ENCODE data around the gene DDR1.

Gene DDR1

DNA sequence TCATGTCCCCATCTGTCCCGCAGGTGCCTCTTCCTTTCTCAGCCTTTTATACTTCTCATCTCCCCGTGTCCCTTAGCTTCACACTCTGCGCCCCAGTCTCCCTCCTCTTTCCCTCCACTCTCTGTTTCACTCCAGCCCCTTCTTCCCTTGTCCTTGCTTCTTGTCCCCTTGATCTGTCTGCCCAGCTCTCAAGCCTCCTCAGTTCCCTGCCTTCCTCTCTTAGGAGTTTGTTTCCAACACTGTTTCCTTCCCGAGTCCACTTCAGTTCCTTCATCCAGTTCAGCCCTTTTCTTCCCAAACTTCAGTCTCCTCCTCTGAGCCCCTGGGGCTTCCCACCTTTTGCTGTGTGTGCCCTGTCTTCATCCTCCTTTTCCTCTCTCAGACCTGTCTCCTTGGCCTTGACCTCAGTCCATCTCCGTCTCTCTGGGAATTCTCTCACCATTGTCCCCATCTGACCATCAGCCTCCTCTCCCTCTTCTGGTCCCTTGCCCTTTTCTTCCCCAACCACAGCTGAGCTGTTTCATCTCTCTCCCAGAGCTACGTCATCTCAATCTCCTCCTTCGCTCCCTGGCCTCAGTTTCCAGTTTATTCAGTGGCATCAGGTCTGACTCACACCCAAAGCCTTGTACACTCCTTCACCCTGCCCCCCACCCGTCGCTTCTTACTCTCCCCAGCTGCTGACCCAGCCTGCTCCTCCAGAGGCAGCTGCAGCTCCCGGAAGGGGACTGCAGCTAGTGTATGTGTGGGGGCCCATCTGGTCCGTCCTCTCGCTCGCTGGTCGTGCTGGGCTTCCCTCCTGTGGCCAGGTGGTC, 2.7 kb upstream of the DDR1 start:
- DNase-seq (ENCODE audit: low read depth in 3 of 3): no peak

DNA sequence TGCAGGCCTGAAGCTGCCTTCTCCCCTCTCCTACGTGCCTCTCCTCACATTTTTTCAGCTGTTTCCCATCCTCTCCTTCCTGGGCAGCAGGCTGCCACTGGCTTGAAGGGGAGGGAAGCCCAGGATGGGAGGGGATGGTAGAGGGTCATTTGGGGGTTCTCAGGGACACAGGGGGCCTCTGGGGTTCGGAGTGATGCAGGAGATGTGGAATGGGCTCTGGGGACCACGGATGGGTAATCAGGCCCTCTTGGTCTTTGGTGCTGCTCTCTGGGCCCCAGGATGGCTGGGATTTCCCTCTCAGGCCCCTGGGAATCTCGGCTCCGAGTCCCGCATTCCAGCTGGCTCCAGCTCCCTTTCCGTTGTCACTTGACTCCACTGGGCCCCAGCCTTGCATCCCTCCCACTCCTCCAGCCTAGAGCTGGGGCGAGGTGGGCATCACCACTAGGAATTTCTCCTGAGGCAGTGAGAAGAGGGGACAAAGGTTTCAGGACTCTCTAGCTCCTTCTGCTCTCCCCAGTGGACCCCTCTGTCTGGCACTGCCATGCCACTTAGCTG, 2.0 kb upstream of the DDR1 start:
- DNase-seq (ENCODE audit: low read depth in 3 of 3): no peak

DNA sequence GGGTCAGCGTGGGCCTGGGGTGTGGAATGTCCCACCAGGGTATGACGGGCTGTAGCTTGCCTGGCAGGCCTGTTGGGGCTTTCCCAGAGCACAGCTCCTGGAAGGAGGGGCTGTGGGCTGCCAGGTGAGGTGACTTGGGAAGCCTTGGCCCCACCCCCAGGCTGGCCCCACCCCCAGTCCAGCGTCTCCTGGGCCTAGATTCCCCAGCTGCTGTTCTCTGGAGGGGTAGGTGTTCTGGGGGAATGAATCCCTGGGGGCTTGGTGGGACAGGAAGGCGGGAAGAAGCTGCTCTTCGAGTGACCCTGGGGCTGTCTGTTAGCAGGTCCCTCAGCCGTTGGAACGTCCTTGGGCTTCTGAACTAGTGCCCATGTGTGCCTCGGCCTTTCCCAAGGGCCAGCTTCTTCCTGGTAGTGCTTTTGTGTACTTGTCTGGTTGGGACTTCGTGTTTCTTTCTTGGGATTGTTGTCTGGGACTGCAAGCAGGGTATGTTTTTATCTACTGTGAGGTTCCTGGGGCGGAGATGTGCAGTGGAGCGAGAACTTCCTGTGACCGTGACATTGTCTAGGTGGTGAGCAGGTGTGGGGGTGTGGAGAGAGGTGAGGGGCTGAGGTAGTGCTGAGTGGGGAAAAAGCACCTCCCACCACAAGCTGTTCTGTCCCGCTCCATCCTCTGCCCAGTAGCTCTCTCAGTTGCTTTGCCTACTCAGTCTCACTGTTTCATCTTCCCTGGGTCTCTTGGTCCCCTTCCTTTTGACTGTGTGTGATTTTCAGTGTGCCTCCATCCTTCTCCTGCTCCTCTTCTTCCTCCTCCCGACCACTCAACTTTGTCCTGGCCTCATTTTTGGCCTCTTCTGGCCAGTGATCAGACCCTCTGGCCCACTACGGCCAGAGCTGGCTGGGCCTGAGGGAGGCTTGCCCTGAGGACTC, 1.3 kb upstream of the DDR1 start:
- DNase-seq (ENCODE audit: low read depth in 3 of 3): no peak

DNA sequence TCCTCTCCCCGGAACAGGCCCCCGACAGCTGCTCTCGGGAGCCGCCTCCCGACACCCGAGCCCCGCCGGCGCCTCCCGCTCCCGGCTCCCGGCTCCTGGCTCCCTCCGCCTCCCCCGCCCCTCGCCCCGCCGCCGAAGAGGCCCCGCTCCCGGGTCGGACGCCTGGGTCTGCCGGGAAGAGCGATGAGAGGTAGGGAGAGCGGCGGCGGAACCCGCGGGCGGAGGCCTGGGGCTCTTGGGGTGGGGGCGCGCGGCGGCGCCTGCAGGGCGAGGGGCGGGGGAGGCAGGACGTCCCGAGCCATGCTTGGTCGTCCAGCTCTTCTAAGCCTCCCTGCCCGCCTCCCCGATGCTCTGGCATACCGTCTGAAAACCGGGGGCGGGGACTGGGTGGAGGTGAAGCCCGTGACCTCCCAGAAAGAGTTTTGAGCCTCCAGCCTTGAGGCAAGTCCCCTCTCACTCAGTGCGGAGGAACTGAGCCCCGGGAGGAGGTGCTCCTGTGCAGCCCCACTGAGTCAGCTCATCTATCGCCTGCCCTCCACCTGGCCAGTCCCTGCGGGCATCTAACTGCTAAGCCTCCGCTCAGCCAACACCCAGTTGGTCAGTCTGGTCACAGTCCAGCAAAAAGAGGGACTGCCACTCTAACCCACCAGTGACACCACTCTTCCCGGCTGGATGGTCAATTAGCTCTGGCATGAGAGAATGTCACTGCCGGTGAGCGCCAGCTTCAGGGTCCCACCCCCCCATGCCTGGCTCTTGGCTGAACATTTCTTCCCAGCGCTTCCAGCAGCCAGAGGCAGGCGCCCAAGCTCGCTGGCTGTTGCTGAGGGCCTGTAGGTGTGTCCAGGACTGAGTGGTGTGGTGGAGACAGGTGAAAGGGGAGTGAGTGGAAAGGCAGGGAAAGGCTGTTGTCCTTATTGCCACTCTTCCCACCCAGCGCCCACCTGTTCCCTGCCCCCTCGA, 482 bp downstream of the DDR1 start:
- DNase-seq (ENCODE audit: low read depth in 3 of 3): peak in 1 of 3 experiments; percentile 27

DNA sequence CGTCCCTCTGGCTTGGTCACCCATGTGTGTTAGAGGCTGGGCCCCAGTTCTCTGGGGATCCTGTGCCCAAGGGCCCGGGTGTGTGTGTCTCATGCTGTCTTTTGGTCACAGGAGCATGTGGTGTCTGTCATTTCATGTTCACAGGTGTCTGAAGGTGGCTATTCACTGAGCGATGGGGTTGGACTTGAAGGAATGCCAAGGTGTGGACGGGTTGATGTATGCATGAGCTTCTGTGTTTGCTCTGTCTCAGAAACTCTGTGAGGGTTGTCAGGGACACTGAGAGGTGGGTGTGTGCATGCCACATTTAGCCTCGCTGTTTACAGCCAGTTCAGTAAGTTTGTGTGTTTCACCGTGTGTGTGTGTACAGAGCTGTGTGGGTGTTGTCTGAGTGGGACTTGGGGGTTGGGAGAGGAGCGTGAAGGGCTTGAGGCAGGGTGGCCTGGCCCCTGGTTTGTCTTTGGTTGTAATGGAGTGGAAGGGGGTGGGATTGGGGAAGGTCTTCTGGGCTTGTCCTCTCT, 1.2 kb downstream of the DDR1 start:
- DNase-seq (ENCODE audit: low read depth in 3 of 3): no peak

DNA sequence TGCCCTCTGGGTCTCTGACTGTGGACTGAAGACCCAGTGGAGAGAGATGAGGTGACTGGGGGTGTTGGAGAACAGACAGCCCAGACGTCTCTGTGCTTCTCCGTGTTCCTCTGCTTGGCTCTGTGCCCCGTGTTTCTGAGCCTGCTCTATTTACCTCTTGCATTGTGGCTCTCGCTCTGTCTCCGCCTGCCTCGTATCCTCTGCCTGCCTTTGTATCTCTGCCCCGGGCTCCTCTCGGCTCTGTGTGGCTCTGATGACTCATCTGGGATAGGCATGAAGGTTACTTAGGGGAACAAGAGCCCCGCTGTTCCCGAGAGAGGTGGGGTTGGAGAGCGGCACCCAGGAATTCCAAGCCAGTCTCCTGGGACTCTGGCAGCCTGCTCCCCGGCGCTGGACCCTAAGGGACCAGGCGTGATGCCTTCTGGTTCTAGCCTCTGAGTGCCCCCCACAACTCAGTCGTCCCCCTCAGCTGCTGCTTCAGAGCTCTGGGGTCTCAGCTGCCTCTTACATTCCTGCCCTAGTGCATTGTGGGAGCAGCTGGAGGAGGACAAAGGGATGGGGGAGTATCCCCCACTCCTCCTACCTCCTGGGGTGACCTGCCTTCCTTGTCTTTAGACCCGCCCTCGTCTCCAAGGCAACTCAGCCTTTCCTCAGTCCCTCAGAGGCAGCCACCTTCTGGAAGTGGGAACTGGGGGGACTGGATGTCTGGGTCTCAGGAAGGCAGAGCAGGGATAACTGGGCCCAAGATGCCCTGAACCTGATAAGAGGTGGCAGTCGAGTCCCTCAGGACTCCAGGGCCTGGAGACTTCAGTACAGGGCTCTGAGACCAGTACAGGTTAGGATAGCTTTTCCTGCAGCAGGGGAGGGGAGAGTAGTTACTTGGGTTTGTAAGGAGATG, 1.9 kb downstream of the DDR1 start:
- DNase-seq (ENCODE audit: low read depth in 3 of 3): peak in 1 of 3 experiments; percentile 21

DNA sequence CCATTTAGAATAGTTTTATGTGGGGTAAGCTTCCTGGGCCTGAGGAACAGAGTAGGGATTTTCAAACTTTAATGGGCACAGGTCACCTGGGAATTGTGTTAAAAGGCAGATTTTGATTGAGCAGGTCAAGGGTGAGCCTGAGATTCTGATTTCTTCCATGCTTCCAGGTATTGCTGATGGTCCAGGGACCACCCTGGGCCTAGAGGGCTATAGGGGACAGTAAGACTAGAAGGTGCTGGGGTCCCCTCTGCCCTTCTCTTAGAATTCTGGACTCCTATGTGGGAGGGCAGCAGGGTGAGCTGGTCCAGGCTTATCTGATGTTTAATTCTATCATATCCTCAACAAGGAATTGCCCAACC, 2.6 kb downstream of the DDR1 start:
- DNase-seq (ENCODE audit: low read depth in 3 of 3): no peak

DNA sequence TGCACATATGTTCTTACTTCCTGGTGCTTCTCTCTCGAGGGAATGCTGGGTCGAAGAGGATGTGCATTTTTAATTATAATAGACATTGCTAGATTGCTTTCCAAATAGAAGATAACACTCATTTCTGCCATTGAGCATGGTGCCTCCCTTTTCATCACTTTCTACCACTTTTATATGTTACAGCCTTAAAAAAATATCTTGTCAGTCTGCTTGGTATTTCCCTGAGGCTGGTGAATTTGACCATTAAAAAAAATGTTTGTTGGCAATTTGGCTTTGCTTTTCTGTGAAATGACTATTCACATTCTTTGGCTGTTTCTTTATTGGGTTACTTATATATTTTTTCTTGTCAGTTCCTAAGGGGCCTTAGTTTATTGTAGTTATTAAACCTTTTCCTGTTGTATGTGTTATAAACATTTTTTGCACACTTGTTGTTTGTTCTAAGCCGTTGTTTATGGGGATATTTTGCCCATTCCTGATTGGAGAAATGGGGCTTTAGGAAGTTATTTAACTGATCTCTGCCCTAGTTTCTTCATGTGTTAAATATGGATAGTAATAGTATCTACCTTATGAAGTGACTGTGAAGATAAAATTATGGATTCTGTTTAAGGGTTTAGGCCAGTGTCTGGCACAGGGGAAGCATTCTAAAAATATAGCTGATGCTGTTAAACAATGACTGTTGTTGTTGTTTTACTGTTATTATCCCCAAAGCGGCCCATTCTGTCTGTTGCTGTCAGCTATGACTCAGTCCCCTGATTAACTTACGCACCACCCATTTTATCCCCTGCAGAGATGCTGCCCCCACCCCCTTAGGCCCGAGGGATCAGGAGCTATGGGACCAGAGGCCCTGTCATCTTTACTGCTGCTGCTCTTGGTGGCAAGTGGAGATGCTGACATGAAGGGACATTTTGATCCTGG, 3.8 kb downstream of the DDR1 start:
- no peak for DNase-seq (ENCODE audit: low read depth in 3 of 3)

DNA sequence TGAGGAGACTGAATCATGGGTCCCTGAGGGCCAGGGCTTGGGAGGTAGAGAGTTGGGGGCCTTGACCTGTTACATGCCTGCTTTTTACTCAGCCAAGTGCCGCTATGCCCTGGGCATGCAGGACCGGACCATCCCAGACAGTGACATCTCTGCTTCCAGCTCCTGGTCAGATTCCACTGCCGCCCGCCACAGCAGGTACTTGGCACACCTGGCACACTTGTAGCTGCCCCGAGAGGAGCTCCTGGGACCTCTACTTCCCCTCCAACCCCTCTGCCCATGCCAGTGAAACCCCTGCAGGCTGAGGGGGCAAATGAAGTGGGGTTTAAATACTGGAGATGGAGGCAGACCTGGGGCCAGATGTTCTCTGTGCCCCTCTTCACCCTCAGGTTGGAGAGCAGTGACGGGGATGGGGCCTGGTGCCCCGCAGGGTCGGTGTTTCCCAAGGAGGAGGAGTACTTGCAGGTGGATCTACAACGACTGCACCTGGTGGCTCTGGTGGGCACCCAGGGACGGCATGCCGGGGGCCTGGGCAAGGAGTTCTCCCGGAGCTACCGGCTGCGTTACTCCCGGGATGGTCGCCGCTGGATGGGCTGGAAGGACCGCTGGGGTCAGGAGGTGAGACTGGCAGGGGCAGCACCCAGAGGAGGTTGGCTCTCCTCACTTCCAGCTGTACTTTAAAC, 4.6 kb downstream of the DDR1 start:
- DNase-seq (ENCODE audit: low read depth in 3 of 3): no peak

DNA sequence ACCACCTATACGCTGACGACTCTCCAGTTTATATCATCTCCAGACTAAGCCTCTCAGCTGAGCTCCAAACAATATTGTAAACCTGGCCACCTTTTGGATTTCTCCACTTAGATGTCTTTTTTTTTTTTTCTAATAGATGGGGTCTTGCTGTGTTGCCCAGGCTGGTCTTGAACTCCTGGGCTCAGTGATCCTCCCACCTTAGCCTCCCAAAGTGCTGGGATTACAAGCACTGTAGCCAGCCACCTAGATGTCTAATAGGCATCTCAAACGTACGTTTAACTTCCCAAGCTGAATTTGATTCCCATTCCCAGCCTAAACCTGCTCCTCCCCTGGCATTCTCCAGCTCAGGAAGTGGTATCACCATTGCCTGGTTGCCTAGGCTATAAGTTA, 5.2 kb downstream of the DDR1 start:
- DNase-seq (ENCODE audit: low read depth in 3 of 3): no peak

DNA sequence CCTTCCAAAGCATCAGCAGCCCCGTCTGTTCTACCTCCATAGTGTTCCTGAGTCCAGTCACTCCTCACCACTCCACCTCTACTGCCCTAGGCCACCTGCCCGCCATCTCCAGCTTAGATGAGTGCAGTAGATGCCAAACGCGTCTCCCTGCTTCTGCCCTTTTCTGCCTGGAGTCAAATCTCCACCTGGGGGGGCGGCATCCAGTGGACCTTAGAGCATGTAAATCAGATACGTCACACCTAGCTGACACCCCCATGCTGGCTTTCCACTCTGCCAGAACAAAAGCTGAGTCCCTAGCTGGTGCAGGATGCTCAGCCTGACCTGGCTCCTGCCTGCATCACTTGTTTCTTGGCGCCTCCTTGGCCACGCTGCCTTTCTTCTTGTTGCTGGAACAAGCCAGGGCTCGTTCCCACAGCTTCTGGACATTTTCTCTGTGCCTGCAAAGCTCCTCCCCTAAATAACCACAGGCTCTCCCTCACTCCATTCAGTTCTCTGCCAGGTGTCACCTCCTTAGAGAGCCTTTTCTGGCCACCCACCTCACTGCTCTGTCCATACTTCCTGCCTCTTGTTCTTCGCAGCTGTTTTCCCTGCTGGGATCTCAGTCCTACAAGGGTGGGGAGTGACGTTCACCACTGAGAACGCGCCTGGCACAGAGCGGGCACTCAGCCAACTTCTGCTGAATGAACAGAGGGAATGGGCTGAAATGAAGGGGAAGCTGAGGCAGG, 5.8 kb downstream of the DDR1 start:
- no peak for DNase-seq (ENCODE audit: low read depth in 3 of 3)

DNA sequence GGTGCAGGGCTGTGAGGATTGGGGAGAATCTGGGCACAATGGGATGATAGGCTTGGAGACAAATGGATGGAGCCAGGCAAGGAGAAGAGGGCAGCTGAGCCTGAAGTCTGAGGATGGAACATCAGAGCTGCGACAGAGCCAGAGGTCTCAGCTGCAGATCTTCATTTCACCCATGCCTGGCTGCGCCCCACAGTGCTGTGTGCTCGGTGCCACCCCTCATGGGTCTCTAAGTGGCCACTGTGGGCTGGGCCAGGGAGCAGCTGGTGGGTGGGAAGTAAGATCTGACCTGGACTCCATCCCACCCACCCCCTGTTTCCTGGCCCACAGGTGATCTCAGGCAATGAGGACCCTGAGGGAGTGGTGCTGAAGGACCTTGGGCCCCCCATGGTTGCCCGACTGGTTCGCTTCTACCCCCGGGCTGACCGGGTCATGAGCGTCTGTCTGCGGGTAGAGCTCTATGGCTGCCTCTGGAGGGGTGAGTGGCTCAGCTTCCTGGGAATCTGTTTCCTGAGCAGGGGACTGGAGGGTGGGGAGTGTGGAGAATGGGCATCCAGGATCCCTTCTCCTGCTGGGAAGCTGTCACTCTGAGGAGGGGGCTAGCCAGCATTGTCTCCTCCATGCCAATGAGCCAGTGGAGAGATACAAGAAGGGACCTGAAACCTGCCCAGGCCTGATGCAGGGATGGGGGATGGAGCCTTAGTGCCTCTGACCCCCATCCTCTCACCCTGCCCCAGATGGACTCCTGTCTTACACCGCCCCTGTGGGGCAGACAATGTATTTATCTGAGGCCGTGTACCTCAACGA, 6.5 kb downstream of the DDR1 start:
- DNase-seq (ENCODE audit: low read depth in 3 of 3): no peak

DNA sequence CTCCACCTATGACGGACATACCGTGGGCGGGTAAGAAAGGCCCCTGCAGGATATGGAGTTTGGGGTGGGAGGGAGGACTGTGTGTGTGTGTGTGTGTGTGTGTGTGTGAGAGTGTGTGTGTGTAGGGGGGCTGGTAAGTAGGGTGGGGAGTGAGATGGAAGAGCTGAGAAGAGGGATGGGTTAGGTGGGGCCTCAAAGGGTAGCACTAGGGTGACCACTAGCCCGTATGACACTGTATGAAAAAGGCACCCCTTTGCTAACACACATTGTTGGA, 7.1 kb downstream of the DDR1 start:
- no peak for DNase-seq (ENCODE audit: low read depth in 3 of 3)

DNA sequence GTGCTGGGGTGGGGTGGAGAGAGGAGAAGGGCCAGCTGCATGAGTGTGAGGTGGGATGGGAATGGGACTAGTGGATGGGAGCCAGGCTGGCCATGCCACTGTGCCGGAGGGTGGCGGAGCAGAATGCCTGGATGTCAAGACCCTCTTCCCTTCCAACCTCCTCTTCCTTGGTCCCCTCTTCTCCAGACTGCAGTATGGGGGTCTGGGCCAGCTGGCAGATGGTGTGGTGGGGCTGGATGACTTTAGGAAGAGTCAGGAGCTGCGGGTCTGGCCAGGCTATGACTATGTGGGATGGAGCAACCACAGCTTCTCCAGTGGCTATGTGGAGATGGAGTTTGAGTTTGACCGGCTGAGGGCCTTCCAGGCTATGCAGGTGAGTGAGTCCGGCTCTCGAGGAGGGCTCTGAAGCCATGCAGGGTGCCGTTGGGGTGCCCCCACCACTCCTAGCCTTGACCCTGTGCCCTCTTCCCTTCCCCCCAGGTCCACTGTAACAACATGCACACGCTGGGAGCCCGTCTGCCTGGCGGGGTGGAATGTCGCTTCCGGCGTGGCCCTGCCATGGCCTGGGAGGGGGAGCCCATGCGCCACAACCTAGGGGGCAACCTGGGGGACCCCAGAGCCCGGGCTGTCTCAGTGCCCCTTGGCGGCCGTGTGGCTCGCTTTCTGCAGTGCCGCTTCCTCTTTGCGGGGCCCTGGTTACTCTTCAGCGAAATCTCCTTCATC, 7.7 kb downstream of the DDR1 start:
- no peak for DNase-seq (ENCODE audit: low read depth in 3 of 3)

DNA sequence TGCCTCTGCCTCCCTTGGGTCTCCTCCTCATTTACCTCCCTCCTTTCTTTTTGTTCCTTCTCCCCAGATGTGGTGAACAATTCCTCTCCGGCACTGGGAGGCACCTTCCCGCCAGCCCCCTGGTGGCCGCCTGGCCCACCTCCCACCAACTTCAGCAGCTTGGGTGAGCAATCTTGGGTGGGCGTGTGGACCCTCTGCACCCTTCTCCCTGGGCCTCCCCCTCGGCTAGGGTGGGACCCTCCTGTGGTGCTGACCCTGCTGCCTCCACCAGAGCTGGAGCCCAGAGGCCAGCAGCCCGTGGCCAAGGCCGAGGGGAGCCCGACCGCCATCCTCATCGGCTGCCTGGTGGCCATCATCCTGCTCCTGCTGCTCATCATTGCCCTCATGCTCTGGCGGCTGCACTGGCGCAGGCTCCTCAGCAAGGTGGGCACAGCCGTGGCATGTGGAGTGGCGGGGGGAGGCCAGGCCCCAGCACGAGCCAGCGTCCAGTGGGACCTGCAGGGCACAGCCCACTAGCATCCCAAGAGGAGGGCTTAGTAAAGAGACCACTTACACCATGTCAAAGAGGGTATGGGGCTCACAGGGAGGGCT, 8.8 kb downstream of the DDR1 start:
- DNase-seq (ENCODE audit: low read depth in 3 of 3): no peak

DNA sequence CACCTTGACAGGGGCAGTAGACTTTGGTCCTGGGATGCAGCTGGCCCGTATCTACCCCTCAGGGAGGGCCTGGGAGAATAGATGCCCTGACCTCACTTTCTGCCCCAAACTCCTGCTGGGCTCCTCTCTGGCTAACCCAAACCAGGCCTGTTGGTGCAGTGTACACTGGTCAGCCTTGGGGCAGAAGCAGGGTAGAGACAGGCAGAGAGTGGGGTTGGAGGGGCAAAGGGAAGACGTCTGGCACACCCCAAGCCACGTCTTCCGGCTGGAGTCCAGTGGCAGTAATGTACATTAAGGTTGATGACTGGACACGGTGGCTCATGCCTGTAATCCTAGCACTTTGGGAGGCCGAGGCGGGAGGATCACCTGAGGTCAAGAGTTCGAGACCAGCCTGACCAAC, 9.3 kb downstream of the DDR1 start:
- no peak for DNase-seq (ENCODE audit: low read depth in 3 of 3)
